HL-60 (cell line): ENCODE measurements around the gene RNF141.

ENCODE experiments used
- DNase-seq, 2 experiments: peaks; one replicate each; pipeline ENCODE4 v3.0.0-alpha.2; 2010 to 2020; ENCODE audit warnings: low read depth in 1 of 2, low spot score in 1 of 2
- H3K27ac ChIP-seq: fragments of 250-450 bp; sonication (Bioruptor Pico); replicated peaks from 2 replicates; pipeline ENCODE4 v1.5.1; 2020; ENCODE audit warnings: mild to moderate bottlenecking, moderate library complexity
- H3K27me3 ChIP-seq: fragments of 250-450 bp; sonication (Bioruptor Pico); 2 replicates; pipeline ENCODE4 v1.5.1; 2021; ENCODE audit warnings: mild to moderate bottlenecking, moderate library complexity; ENCODE audit not compliant: insufficient read depth, poor library complexity, severe bottlenecking
- H3K4me3 ChIP-seq: replicated peaks from 2 replicates; pipeline ENCODE4 v1.5.1; 2011; ENCODE audit warnings: mild to moderate bottlenecking, control low read depth, low read length; ENCODE audit not compliant: insufficient read depth
- GABPA ChIP-seq: IDR thresholded peaks from 2 replicates; pipeline ENCODE4 v1.6.1; 2012; ENCODE audit warnings: low read depth
- POLR2AphosphoS5 ChIP-seq: IDR thresholded peaks from 2 replicates; pipeline ENCODE4 v1.6.1; 2012; ENCODE audit warnings: low read depth
- REST ChIP-seq: IDR thresholded peaks from 2 replicates; pipeline ENCODE4 v1.6.1; 2012; ENCODE audit warnings: low read depth; ENCODE audit not compliant: insufficient replicate concordance
- SPI1 ChIP-seq: IDR thresholded peaks from 2 replicates; pipeline ENCODE4 v1.6.1; 2012; ENCODE audit warnings: low read depth, mild to moderate bottlenecking, borderline replicate concordance
- TF ChIP-seq, protein P1 (sequence below): IDR thresholded peaks from one replicate; pipeline ENCODE4 v1.5.1; 2011; ENCODE audit warnings: low read length, control low read depth, inconsistent platforms; ENCODE audit not compliant: insufficient read depth

RNF141 gene

DNA sequence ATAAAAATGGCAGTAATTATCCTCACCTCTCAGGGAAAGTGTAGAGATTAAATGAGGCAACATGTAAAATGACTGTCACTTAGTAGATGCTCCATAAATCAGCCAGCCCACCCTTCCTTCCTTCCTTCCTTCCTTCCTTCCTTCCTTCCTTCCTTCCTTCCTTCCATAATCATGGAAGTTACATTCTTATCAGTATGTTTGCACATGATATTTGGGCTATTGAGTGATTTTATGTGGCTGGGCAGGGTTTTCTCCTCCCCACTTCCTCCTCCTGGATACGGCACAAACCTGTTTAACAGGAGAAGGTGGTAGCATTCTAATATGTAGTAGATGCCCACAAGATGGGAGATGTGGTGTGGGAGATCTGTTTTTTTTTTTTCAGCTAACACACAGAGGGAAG lies 15.6 kb upstream of the RNF141 start:
- no peak overlapping the region for H3K27ac ChIP-seq
- TF ChIP-seq, protein P1, sequence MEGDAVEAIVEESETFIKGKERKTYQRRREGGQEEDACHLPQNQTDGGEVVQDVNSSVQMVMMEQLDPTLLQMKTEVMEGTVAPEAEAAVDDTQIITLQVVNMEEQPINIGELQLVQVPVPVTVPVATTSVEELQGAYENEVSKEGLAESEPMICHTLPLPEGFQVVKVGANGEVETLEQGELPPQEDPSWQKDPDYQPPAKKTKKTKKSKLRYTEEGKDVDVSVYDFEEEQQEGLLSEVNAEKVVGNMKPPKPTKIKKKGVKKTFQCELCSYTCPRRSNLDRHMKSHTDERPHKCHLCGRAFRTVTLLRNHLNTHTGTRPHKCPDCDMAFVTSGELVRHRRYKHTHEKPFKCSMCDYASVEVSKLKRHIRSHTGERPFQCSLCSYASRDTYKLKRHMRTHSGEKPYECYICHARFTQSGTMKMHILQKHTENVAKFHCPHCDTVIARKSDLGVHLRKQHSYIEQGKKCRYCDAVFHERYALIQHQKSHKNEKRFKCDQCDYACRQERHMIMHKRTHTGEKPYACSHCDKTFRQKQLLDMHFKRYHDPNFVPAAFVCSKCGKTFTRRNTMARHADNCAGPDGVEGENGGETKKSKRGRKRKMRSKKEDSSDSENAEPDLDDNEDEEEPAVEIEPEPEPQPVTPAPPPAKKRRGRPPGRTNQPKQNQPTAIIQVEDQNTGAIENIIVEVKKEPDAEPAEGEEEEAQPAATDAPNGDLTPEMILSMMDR, result no peak
- no peak for TF ChIP-seq REST
- TF ChIP-seq SPI1, result no peak
- no peak for TF ChIP-seq POLR2AphosphoS5
- no peak for TF ChIP-seq GABPA
- no peaks in the 10 kb centered on the region for H3K27me3 ChIP-seq
- H3K4me3 ChIP-seq, result no peak overlapping the region
- no peak for DNase-seq

DNA sequence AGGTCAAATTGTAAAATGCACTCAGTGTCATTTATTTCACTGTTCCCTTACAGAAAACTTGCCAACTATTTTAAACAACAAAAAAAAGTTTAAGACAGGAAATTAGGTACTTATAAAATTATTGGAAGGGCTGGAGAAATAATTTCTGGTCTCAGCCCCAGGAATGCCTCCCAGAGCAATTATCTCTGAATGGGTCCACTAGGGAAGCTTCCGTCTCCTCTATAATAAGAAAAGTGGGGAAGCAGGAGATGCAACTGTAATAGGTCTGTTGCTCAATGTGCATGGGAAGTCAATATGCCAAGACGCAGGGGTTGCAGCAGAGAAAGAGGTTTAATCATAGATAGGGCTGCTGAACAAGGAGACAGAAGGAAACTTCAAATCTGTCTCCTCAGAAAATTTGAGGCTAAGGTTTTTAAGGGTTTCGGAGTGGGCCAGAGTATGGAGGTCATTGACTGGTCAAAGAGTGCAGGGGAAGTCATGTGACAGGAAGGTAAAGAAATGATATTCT lies 10.9 kb upstream of the RNF141 start:
- Histone ChIP-seq H3K27me3 (no peaks in the 10 kb centered on the region), H3K4me3 (no peak overlapping the region), H3K27ac (no peak overlapping the region)
- TF ChIP-seq GABPA, result no peak
- TF ChIP-seq, protein P1, result no peak
- TF ChIP-seq REST, result no peak
- no peak for TF ChIP-seq SPI1
- TF ChIP-seq POLR2AphosphoS5, result no peak
- no peak for DNase-seq

DNA sequence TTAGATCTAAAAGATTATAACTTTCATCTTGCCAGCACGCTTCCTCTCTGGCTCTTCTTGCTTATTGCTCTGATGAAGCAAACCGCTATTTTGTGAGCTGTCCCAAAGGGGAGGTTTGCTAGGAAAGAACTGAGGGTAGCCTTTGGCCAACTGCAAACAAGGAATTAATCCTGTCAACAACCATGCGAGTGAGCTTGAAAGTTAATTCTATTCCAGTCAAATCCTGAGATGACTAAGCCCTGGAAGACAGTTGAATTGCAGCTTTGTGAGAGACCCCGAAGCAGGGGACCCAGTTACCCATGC lies 10.3 kb upstream of the RNF141 start:
- TF ChIP-seq REST (no peak), POLR2AphosphoS5 (no peak), GABPA (no peak), SPI1 (no peak)
- TF ChIP-seq, protein P1, result no peak
- Histone ChIP-seq H3K27ac (no peak overlapping the region), H3K27me3 (no peaks in the 10 kb centered on the region), H3K4me3 (no peak overlapping the region)
- no peak for DNase-seq
